Measurements from ENCODE around the gene RECK.
"Not testable (repeated sequence)": the region's sequence is repeated elsewhere in the genome, so short reads cannot be mapped to it uniquely, and the experiment has no call there.

The RECK gene

GRCh38 chr9:36053971-36054370 is 17.3 kb downstream of the RECK start:
- DNase-seq (ENCODE audit: low read depth, low spot score), result no peak
- H3K27ac ChIP-seq, result no peak overlapping the region

- no peak overlapping the region for H3K27ac ChIP-seq
- no peak for DNase-seq (ENCODE audit: low read depth, low spot score)
These were observed 20.2 kb downstream of the RECK start for GRCh38 chr9:36056896-36057295.

GRCh38 chr9:36063804-36064447 is 27.2 kb downstream of the RECK start:
- no peak for DNase-seq (ENCODE audit: low read depth, low spot score)
- H3K27ac ChIP-seq, result peak overlapping the region; percentile 8

- peak overlapping the region; percentile 8 for H3K27ac ChIP-seq
These were observed 27.8 kb downstream of the RECK start for GRCh38 chr9:36064448-36065037.

GRCh38 chr9:36074055-36074454 is 37.3 kb downstream of the RECK start:
- DNase-seq (ENCODE audit: low read depth, low spot score), result no peak
- H3K27ac ChIP-seq, result peak overlapping the region; percentile 10

More at GRCh38 chr9:36064448-36065037, 27.8 kb downstream of the RECK start:
- DNase-seq (ENCODE audit: low read depth, low spot score), result no peak

GRCh38 chr9:36074870-36075532 is 38.3 kb downstream of the RECK start:
- peak overlapping the region; percentile 10 for H3K27ac ChIP-seq
- peak; percentile 80 for DNase-seq (ENCODE audit: low read depth, low spot score)

- DNase-seq (ENCODE audit: low read depth, low spot score), result no peak
- H3K27ac ChIP-seq, result no peak overlapping the region
These were observed 41.3 kb downstream of the RECK start for GRCh38 chr9:36078051-36078450.

GRCh38 chr9:36080519-36080918 is 43.8 kb downstream of the RECK start:
- no peak overlapping the region for H3K27ac ChIP-seq
- DNase-seq (ENCODE audit: low read depth, low spot score), result no peak

- no peak for DNase-seq (ENCODE audit: low read depth, low spot score)
- no peak overlapping the region for H3K27ac ChIP-seq
These were observed 46.2 kb downstream of the RECK start for GRCh38 chr9:36082931-36083330.

- no peak overlapping the region for H3K27ac ChIP-seq
- no peak for DNase-seq (ENCODE audit: low read depth, low spot score)
These were observed 49.7 kb downstream of the RECK start for GRCh38 chr9:36086442-36086841.

GRCh38 chr9:36087054-36087453 is 50.3 kb downstream of the RECK start:
- DNase-seq (ENCODE audit: low read depth, low spot score); H3K27ac ChIP-seq: not testable (repeated sequence)

- no peak overlapping the region for H3K27ac ChIP-seq
- no peak for DNase-seq (ENCODE audit: low read depth, low spot score)
These were observed 51.3 kb downstream of the RECK start for GRCh38 chr9:36088020-36088419.

- no peak for DNase-seq (ENCODE audit: low read depth, low spot score)
- H3K27ac ChIP-seq, result no peak overlapping the region
These were observed 54.6 kb downstream of the RECK start for GRCh38 chr9:36091026-36091953.

GRCh38 chr9:36092014-36092413 is 55.3 kb downstream of the RECK start:
- no peak for DNase-seq (ENCODE audit: low read depth, low spot score)
- no peak overlapping the region for H3K27ac ChIP-seq

GRCh38 chr9:36092509-36093215 is 55.9 kb downstream of the RECK start:
- no peak for DNase-seq (ENCODE audit: low read depth, low spot score)
- H3K27ac ChIP-seq, result no peak overlapping the region

- no peak overlapping the region for H3K27ac ChIP-seq
- DNase-seq (ENCODE audit: low read depth, low spot score), result no peak
These were observed 56.7 kb downstream of the RECK start for GRCh38 chr9:36093384-36093783.

GRCh38 chr9:36099718-36100117 is 63.0 kb downstream of the RECK start:
- no peak overlapping the region for H3K27ac ChIP-seq
- DNase-seq (ENCODE audit: low read depth, low spot score), result no peak

- no peak overlapping the region for H3K27ac ChIP-seq
- DNase-seq (ENCODE audit: low read depth, low spot score), result no peak
These were observed 63.8 kb downstream of the RECK start for GRCh38 chr9:36100532-36100931.

GRCh38 chr9:36101916-36102741 is 65.4 kb downstream of the RECK start:
- DNase-seq (ENCODE audit: low read depth, low spot score), result peak; percentile 59
- H3K27ac ChIP-seq, result peak overlapping the region; percentile 29

Data from epithelial cell of prostate (primary cell).